WTC11 (cell line): ENCODE results near the gene NR2F6. TPM values are rescaled to one million over a fixed set of nuclear protein-coding genes. Genes with fewer than 3 reads are reported as not detected.
A peak's percentile ranks its signal among the peaks of the same experiment; 100 is the strongest.

ENCODE experiments used
- ARID4B ChIP-seq: sonication (generic); formaldehyde crosslinking; IDR thresholded peaks from 2 replicates; pipeline ENCODE4 v1.8.0; 2023; ENCODE audit warnings: missing genetic modification reagents, mild to moderate bottlenecking, borderline replicate concordance
- ETV6 ChIP-seq: sonication (generic); formaldehyde crosslinking; IDR thresholded peaks from 2 replicates; pipeline ENCODE4 v1.8.1; 2022; ENCODE audit warnings: mild to moderate bottlenecking, missing genetic modification reagents
- GTF2I ChIP-seq: fragments of 250-450 bp; sonication (Bioruptor Pico); conservative IDR thresholded peaks from 2 replicates; pipeline ENCODE4 v1.4.0; 2021; ENCODE audit warnings: mild to moderate bottlenecking
- JUN ChIP-seq: sonication (generic); formaldehyde crosslinking; IDR thresholded peaks from 2 replicates; pipeline ENCODE4 v1.8.0; 2023; ENCODE audit warnings: mild to moderate bottlenecking, missing genetic modification reagents
- NR1H2 ChIP-seq: sonication (generic); formaldehyde crosslinking; IDR thresholded peaks from 2 replicates; pipeline ENCODE4 v1.9.0; 2021; ENCODE audit warnings: mild to moderate bottlenecking, moderate library complexity, missing genetic modification reagents
- PRDM15 ChIP-seq: sonication (generic); formaldehyde crosslinking; IDR thresholded peaks from 2 replicates; pipeline ENCODE4 v1.8.0; 2022; ENCODE audit warnings: missing genetic modification reagents
- SOX15 ChIP-seq: fragments of 250-450 bp; sonication (Bioruptor Pico); IDR thresholded peaks from 2 replicates; pipeline ENCODE4 v1.9.0; 2021; ENCODE audit warnings: mild to moderate bottlenecking
- SP1 ChIP-seq: sonication (generic); formaldehyde crosslinking; conservative IDR thresholded peaks from 2 replicates; pipeline ENCODE4 v1.8.1; 2022; ENCODE audit warnings: missing genetic modification reagents
- TEAD4 ChIP-seq: sonication (generic); formaldehyde crosslinking; IDR thresholded peaks from 2 replicates; pipeline ENCODE4 v1.8.0; 2022; ENCODE audit warnings: mild to moderate bottlenecking, missing genetic modification reagents
- ZNF281 ChIP-seq: sonication (generic); formaldehyde crosslinking; IDR thresholded peaks from 2 replicates; pipeline ENCODE4 v1.8.0; 2023; ENCODE audit warnings: mild to moderate bottlenecking, missing genetic modification reagents
- ZNF317 ChIP-seq: sonication (generic); formaldehyde crosslinking; IDR thresholded peaks from 2 replicates; pipeline ENCODE4 v1.8.1; 2023; ENCODE audit warnings: low read depth, mild to moderate bottlenecking, moderate library complexity, missing genetic modification reagents, borderline replicate concordance
- total RNA-seq: library from RNA; stranded (reverse); gene quantifications from 3 replicates; pipeline ENCODE4 v1.2.3, GENCODE V29; 2021
- TF ChIP-seq, protein P1 (sequence below): sonication (generic); formaldehyde crosslinking; IDR thresholded peaks from 2 replicates; pipeline ENCODE4 v1.8.1; 2022; ENCODE audit warnings: missing genetic modification reagents, borderline replicate concordance
- TF ChIP-seq, protein P2 (sequence below): sonication (generic); formaldehyde crosslinking; IDR thresholded peaks from 2 replicates; pipeline ENCODE4 v1.8.1; 2023; ENCODE audit warnings: mild to moderate bottlenecking, missing genetic modification reagents, moderate library complexity
- TF ChIP-seq, protein P3 (sequence below): sonication (generic); formaldehyde crosslinking; IDR thresholded peaks from 2 replicates; pipeline ENCODE4 v1.8.1; 2022; ENCODE audit warnings: low read depth, mild to moderate bottlenecking, moderate library complexity, missing genetic modification reagents, borderline replicate concordance
- TF ChIP-seq, protein P4 (sequence below): fragments of 200-600 bp; IDR thresholded peaks from 2 replicates; pipeline ENCODE4 v1.8.0; 2022; ENCODE audit warnings: antibody characterized with exemption
- TF ChIP-seq, protein P5 (sequence below): fragments of 250-450 bp; sonication (Bioruptor Pico); IDR thresholded peaks from 2 replicates; pipeline ENCODE4 v1.8.0; 2021; ENCODE audit warnings: mild to moderate bottlenecking

The NR2F6 gene
- total RNA-seq, 1 experiment from 2014 or later = 145 TPM

- TF ChIP-seq, protein P1, sequence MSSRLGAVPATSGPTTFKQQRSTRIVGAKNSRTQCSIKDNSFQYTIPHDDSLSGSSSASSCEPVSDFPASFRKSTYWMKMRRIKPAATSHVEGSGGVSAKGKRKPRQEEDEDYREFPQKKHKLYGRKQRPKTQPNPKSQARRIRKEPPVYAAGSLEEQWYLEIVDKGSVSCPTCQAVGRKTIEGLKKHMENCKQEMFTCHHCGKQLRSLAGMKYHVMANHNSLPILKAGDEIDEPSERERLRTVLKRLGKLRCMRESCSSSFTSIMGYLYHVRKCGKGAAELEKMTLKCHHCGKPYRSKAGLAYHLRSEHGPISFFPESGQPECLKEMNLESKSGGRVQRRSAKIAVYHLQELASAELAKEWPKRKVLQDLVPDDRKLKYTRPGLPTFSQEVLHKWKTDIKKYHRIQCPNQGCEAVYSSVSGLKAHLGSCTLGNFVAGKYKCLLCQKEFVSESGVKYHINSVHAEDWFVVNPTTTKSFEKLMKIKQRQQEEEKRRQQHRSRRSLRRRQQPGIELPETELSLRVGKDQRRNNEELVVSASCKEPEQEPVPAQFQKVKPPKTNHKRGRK (CRISPR knock-in tag) = no peak
- TF ChIP-seq, protein P2, sequence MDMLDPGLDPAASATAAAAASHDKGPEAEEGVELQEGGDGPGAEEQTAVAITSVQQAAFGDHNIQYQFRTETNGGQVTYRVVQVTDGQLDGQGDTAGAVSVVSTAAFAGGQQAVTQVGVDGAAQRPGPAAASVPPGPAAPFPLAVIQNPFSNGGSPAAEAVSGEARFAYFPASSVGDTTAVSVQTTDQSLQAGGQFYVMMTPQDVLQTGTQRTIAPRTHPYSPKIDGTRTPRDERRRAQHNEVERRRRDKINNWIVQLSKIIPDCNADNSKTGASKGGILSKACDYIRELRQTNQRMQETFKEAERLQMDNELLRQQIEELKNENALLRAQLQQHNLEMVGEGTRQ (CRISPR knock-in tag) = peak; percentile 32; the same call in 1 of the 2 replicates
- peak; percentile 93 for TF ChIP-seq ZNF281 (CRISPR knock-in tag)
- peak; percentile 95 for TF ChIP-seq JUN (CRISPR knock-in tag)
- TF ChIP-seq, protein P3, sequence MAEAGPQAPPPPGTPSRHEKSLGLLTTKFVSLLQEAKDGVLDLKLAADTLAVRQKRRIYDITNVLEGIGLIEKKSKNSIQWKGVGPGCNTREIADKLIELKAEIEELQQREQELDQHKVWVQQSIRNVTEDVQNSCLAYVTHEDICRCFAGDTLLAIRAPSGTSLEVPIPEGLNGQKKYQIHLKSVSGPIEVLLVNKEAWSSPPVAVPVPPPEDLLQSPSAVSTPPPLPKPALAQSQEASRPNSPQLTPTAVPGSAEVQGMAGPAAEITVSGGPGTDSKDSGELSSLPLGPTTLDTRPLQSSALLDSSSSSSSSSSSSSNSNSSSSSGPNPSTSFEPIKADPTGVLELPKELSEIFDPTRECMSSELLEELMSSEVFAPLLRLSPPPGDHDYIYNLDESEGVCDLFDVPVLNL = peak; percentile 85
- no peak for TF ChIP-seq GTF2I (CRISPR knock-in tag)
- peak; percentile 94 for TF ChIP-seq NR1H2 (CRISPR knock-in tag)
- TF ChIP-seq SOX15 (CRISPR knock-in tag) = no peak
- TF ChIP-seq, protein P4, sequence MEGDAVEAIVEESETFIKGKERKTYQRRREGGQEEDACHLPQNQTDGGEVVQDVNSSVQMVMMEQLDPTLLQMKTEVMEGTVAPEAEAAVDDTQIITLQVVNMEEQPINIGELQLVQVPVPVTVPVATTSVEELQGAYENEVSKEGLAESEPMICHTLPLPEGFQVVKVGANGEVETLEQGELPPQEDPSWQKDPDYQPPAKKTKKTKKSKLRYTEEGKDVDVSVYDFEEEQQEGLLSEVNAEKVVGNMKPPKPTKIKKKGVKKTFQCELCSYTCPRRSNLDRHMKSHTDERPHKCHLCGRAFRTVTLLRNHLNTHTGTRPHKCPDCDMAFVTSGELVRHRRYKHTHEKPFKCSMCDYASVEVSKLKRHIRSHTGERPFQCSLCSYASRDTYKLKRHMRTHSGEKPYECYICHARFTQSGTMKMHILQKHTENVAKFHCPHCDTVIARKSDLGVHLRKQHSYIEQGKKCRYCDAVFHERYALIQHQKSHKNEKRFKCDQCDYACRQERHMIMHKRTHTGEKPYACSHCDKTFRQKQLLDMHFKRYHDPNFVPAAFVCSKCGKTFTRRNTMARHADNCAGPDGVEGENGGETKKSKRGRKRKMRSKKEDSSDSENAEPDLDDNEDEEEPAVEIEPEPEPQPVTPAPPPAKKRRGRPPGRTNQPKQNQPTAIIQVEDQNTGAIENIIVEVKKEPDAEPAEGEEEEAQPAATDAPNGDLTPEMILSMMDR = peak; percentile 93
- peak; percentile 62; the same call in 1 of the 2 replicates for TF ChIP-seq ZNF317 (CRISPR knock-in tag)
- TF ChIP-seq PRDM15 (CRISPR knock-in tag) = peak; percentile 62; the same call in 1 of the 2 replicates
- TF ChIP-seq ETV6 (CRISPR knock-in tag) = peak; percentile 90
- peak; percentile 53 for TF ChIP-seq SP1 (CRISPR knock-in tag)
- TF ChIP-seq TEAD4 (CRISPR knock-in tag) = peak; percentile 93
- peak; percentile 98 for TF ChIP-seq ARID4B (CRISPR knock-in tag)
- TF ChIP-seq, protein P5, sequence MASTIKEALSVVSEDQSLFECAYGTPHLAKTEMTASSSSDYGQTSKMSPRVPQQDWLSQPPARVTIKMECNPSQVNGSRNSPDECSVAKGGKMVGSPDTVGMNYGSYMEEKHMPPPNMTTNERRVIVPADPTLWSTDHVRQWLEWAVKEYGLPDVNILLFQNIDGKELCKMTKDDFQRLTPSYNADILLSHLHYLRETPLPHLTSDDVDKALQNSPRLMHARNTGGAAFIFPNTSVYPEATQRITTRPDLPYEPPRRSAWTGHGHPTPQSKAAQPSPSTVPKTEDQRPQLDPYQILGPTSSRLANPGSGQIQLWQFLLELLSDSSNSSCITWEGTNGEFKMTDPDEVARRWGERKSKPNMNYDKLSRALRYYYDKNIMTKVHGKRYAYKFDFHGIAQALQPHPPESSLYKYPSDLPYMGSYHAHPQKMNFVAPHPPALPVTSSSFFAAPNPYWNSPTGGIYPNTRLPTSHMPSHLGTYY (CRISPR knock-in tag) = no peak
These were observed 36.9 kb upstream of the NR2F6 start (continued) for GRCh38 chr19:17282488-17283125.
